Upper lobe of left lung (tissue), 4 donors: ENCODE data around the gene KLHL30.

ENCODE experiments used
- CTCF ChIP-seq, 6 experiments: fragments of 450-650 bp in 4 of 6; fragments of 200-600 bp in 2 of 6; sonication (generic) in 2 of 6; IDR thresholded peaks; one replicate each; pipeline ENCODE4 v1.5.1; 2016 to 2019; ENCODE audit warnings: antibody characterized with exemption in 6 of 6
- EP300 ChIP-seq, 4 donors: sonication (generic); formaldehyde crosslinking; IDR thresholded peaks; one replicate each; pipeline ENCODE4 v1.5.1; 2017; ENCODE audit warnings: antibody characterized with exemption in 4 of 4, control low read depth in 2 of 4
- POLR2A ChIP-seq, 4 donors: fragments of 450-650 bp; IDR thresholded peaks; one replicate each; pipeline ENCODE4 v1.5.1; 2016 to 2017; ENCODE audit warnings: antibody characterized with exemption in 4 of 4, mild to moderate bottlenecking in 2 of 4
- POLR2AphosphoS5 ChIP-seq, 2 donors: sonication (generic); formaldehyde crosslinking; IDR thresholded peaks; one replicate each; pipeline ENCODE4 v1.5.1; 2017; ENCODE audit warnings: antibody characterized with exemption in 2 of 2

DNA sequence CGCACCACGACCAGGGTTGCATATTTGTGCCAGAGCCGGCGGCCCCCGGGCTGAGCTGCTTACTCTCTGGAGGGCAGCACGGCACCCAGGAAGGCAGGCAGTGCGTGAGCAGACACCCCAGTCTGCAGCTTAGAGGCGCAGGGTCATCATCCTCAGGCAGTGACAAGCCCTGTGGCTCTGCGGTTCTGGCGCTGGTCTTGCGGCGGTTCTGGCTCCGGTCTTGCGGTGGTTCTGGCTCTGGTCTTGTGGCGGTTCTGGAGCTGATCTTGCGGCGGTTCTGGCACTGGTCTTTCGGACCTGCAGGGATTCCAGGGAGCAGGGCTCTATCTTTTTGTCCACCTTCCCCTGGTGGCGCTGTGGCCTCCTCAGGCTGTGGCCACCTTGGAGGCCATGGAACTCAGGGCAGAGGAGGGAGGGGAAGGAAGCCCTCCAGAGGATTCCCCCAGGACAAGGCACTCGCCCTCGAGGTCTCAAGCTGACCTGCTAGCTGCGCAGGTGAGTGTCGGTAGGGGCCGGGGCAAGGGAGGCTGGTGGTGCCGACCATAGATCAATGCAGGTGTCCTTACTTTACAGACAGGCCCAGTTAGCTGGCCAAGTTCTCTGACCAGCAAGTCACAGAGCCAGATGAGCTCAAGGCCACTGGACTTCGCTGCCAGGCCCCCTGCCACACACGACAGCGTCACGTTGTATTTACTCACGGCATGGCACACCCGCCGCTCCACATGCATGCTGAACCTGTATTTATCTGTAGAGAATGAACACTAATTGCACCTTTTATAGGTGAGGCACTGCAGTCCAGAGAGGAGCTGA is 23.4 kb upstream of the KLHL30 start:
- TF ChIP-seq CTCF (IDR thresholded peaks at IDR 0.05) (no peak), POLR2AphosphoS5 (IDR thresholded peaks at IDR 0.05) (no peak), EP300 (IDR thresholded peaks at IDR 0.05) (no peak), POLR2A (IDR thresholded peaks at IDR 0.05) (no peak)
